ENCODE results near the gene ABHD2.

DNA sequence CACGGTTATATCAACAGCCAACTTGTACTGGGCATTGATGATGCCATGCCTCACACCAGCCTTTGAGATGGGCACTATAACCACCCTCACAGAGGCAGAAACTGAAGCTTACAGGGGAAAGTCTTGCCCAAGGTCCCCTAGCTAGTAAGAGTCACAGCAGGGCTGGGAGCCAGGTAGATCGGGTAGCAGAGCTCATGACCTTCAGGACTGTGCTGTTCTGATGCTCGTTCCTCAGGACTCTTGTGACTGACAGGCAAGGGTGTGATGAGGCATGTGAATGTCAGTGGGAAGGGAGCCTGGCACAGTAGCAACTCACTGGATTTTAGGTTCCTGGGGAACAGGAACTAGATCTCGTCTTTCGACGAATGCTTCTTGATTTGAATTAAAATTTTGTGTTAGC, 67.4 kb downstream of the ABHD2 start:
- TF ChIP-seq YY1 (IDR thresholded peaks at IDR 0.05; ENCODE audit: insufficient read depth, insufficient read length) (no peak), ZNF274 (IDR thresholded peaks at IDR 0.05; ENCODE audit: low read depth, low read length) (no peak), SUZ12 (IDR thresholded peaks at IDR 0.05; ENCODE audit: extremely low read depth, insufficient read depth, insufficient read length) (no peak)

Measured in NT2/D1 (cell line).